GM19463 (cell line): ENCODE data around the gene RXRA.

Experiments used
- ATAC-seq: cut with Tn5 transposase; IDR thresholded peaks from one replicate; pipeline ENCODE4 v1.9.1; 2021; ENCODE audit warnings: mild to moderate bottlenecking, moderate library complexity; ENCODE audit not compliant: unreplicated experiment

RXRA gene

GRCh38 chr9:134325813-134326723 lies at the start of gene RXRA:
Gene RXRA (plus strand): TSS chr9:134326455. CDS start chr9:134326632, 177 bp downstream.
- ATAC-seq = no peak

- ATAC-seq = no peak
These were observed 48.0 kb upstream of the RXRA start for GRCh38 chr9:134278286-134278685.

GRCh38 chr9:134278974-134279640 lies 47.1 kb upstream of the RXRA start:
- no peak for ATAC-seq

- no peak for ATAC-seq
These were observed 44.1 kb upstream of the RXRA start for GRCh38 chr9:134282138-134282650.

- no peak for ATAC-seq
These were observed 43.1 kb upstream of the RXRA start for GRCh38 chr9:134283111-134283515.

- ATAC-seq = no peak
These were observed 42.5 kb upstream of the RXRA start for GRCh38 chr9:134283692-134284265.

GRCh38 chr9:134284273-134284672 lies 42.0 kb upstream of the RXRA start:
- ATAC-seq = no peak

- no peak for ATAC-seq
These were observed 41.5 kb upstream of the RXRA start for GRCh38 chr9:134284741-134285140.

GRCh38 chr9:134285215-134285845 lies 40.9 kb upstream of the RXRA start:
- ATAC-seq = no peak

- ATAC-seq = no peak
These were observed 39.6 kb upstream of the RXRA start for GRCh38 chr9:134286471-134287245.

- no peak for ATAC-seq
These were observed 38.4 kb upstream of the RXRA start for GRCh38 chr9:134287591-134288491.

GRCh38 chr9:134288746-134289145 lies 37.5 kb upstream of the RXRA start:
- ATAC-seq = no peak

- ATAC-seq = no peak
These were observed 36.9 kb upstream of the RXRA start for GRCh38 chr9:134289241-134289875.

- no peak for ATAC-seq
These were observed 35.4 kb upstream of the RXRA start for GRCh38 chr9:134290603-134291451.

GRCh38 chr9:134291452-134291881 lies 34.8 kb upstream of the RXRA start:
- no peak for ATAC-seq

GRCh38 chr9:134291961-134292871 lies 34.0 kb upstream of the RXRA start:
- ATAC-seq = no peak

GRCh38 chr9:134293031-134293521 lies 33.2 kb upstream of the RXRA start:
- no peak for ATAC-seq
